Measurements from ENCODE around the gene ARHGEF4.
A peak's percentile ranks its signal among the peaks of the same experiment; 100 is the strongest.

ARHGEF4 gene

GRCh38 chr2:131037398-131038257 lies 200.9 kb downstream of the ARHGEF4 start:
- no peak for DNase-seq (ENCODE audit: low read depth in 3 of 3)

GRCh38 chr2:131038258-131039100 lies 201.8 kb downstream of the ARHGEF4 start:
- no peak for DNase-seq (ENCODE audit: low read depth in 3 of 3)

- DNase-seq (ENCODE audit: low read depth in 3 of 3) = no peak
Observed at GRCh38 chr2:131039101-131039440, 202.4 kb downstream of the ARHGEF4 start.

GRCh38 chr2:131039535-131039907 lies 202.8 kb downstream of the ARHGEF4 start:
- DNase-seq (ENCODE audit: low read depth in 3 of 3) = no peak

GRCh38 chr2:131039908-131040660 lies 203.4 kb downstream of the ARHGEF4 start:
- peak in 1 of 3 donors; percentile 7 for DNase-seq (ENCODE audit: low read depth in 3 of 3)

GRCh38 chr2:131040661-131041401 lies 204.1 kb downstream of the ARHGEF4 start:
- no peak for DNase-seq (ENCODE audit: low read depth in 3 of 3)

- DNase-seq (ENCODE audit: low read depth in 3 of 3) = no peak
Observed at GRCh38 chr2:131041402-131042147, 204.9 kb downstream of the ARHGEF4 start.

- no peak for DNase-seq (ENCODE audit: low read depth in 3 of 3)
Observed at GRCh38 chr2:131042148-131042775, 205.5 kb downstream of the ARHGEF4 start.

- no peak for DNase-seq (ENCODE audit: low read depth in 3 of 3)
Observed at GRCh38 chr2:131043199-131044074, 206.7 kb downstream of the ARHGEF4 start.

- DNase-seq (ENCODE audit: low read depth in 3 of 3) = no peak
Observed at GRCh38 chr2:131044075-131044756, 207.5 kb downstream of the ARHGEF4 start.

GRCh38 chr2:131044757-131045150 lies 208.0 kb downstream of the ARHGEF4 start:
- DNase-seq (ENCODE audit: low read depth in 3 of 3) = no peak

- DNase-seq (ENCODE audit: low read depth in 3 of 3) = no peak
Observed at GRCh38 chr2:131045286-131046027, 208.7 kb downstream of the ARHGEF4 start.

GRCh38 chr2:131046028-131046917 lies 209.6 kb downstream of the ARHGEF4 start:
- no peak for DNase-seq (ENCODE audit: low read depth in 3 of 3)

- DNase-seq (ENCODE audit: low read depth in 3 of 3) = no peak
Observed at GRCh38 chr2:131046918-131047652, 210.4 kb downstream of the ARHGEF4 start.

- no peak for DNase-seq (ENCODE audit: low read depth in 3 of 3)
Observed at GRCh38 chr2:131047920-131048560, 211.3 kb downstream of the ARHGEF4 start.

GRCh38 chr2:131048641-131049040 lies 211.9 kb downstream of the ARHGEF4 start:
- DNase-seq (ENCODE audit: low read depth in 3 of 3) = no peak

Data from stimulated activated CD4-positive, alpha-beta T cell treated with anti-CD3 and anti-CD28 coated beads, TNF-alpha, amount 100 ng/mL, for 48 hours (primary cell).